GM19397 (cell line): ENCODE results near the gene ARGFX.
"Not testable (repeated sequence)": the region's sequence is repeated elsewhere in the genome, so short reads cannot be mapped to it uniquely, and the experiment has no call there.

Experiments used
- ATAC-seq: cut with Tn5 transposase; IDR thresholded peaks from one replicate; pipeline ENCODE4 v1.9.1; 2021; ENCODE audit warnings: mild to moderate bottlenecking, moderate library complexity; ENCODE audit not compliant: unreplicated experiment

The ARGFX gene

DNA sequence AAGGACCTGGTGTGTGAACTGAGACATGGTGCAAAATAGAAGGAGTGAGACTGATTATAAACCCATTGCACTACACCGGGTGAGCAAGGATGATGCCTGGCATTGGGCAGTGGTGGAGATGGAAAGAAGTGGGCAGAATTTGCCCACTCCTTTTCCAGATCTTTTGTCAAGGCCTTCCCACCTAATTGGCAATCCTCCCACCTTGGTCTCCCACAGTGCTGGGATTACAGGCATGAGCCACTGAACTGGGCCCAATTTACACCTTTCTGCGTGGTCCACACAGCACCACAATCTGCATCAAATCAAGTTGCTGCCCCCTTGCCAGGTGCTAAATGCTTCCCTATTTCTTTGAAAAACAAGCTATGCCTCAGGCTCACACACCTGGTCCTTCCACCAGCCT, 30.8 kb downstream of the ARGFX start:
- ATAC-seq: no peak

- ATAC-seq: not testable (repeated sequence)
These were observed 32.2 kb downstream of the ARGFX start for GRCh38 chr3:121599900-121600299.

GRCh38 chr3:121601212-121601812, 33.6 kb downstream of the ARGFX start:
- no peak for ATAC-seq

GRCh38 chr3:121604759-121605158, 37.0 kb downstream of the ARGFX start:
- ATAC-seq: no peak

- no peak for ATAC-seq
These were observed 38.4 kb downstream of the ARGFX start for GRCh38 chr3:121606106-121606505.
